HEK293 (cell line): Measurements from ENCODE around the gene EXOC3.

ENCODE experiments used
- CTCF ChIA-PET: fragments of 350-600 bp; formaldehyde crosslinking; extraction: SDS; loops from one replicate; lab custom pipeline; 2021; ENCODE audit warnings: antibody characterized with exemption; lab: Yijun Ruan, JAX
- POLR2A ChIA-PET: fragments of 300-600 bp; formaldehyde crosslinking; extraction: SDS; loops from one replicate; lab custom pipeline; 2020; ENCODE audit warnings: antibody characterized with exemption, inconsistent platforms; lab: Yijun Ruan, JAX
- H3K27ac ChIP-seq: fragments of 200-500 bp; sonication (Bioruptor generic); 2 replicates; pipeline ENCODE4 v1.5.1; 2014; ENCODE audit warnings: low read depth, low read length, control low read depth, inconsistent platforms; ENCODE audit errors: extremely low read depth
- H3K36me3 ChIP-seq, 2 experiments: fragments of 200-500 bp in 1 of 2; sonication (Bioruptor generic) in 1 of 2; 1 replicate in 1 of 2; 2 replicates in 1 of 2; pipeline ENCODE4 v1.5.1; 2014 to 2017; ENCODE audit warnings: inconsistent platforms in 2 of 2, low read length in 2 of 2; ENCODE audit not compliant: control insufficient read depth in 2 of 2, insufficient read depth in 1 of 2
- H3K4me1 ChIP-seq: fragments of 200-500 bp; sonication (Bioruptor generic); 2 replicates; pipeline ENCODE4 v1.5.1; 2014; ENCODE audit warnings: mild to moderate bottlenecking, low read length, inconsistent platforms; ENCODE audit not compliant: control insufficient read depth, insufficient read depth
- H3K4me3 ChIP-seq: 2 replicates; pipeline ENCODE4 v1.5.1; 2011; ENCODE audit warnings: low read depth, mild to moderate bottlenecking, control low read depth, low read length, moderate library complexity
- H3K9me3 ChIP-seq: fragments of 200-500 bp; sonication (Bioruptor generic); 2 replicates; pipeline ENCODE4 v1.5.1; 2014; ENCODE audit warnings: low read depth, low read length, inconsistent platforms; ENCODE audit not compliant: control insufficient read depth, insufficient read depth
- AEBP2 ChIP-seq: fragments of 450-650 bp; formaldehyde crosslinking; IDR thresholded peaks from 2 replicates; pipeline ENCODE4 v1.5.1; 2016; ENCODE audit warnings: missing biosample characterization, missing genetic modification characterization, borderline replicate concordance
- EGR2 ChIP-seq: fragments of 450-650 bp; formaldehyde crosslinking; IDR thresholded peaks from 2 replicates; pipeline ENCODE4 v1.5.1; 2016; ENCODE audit warnings: low read depth, missing biosample characterization, missing genetic modification characterization
- GLI4 ChIP-seq: fragments of 450-650 bp; formaldehyde crosslinking; IDR thresholded peaks from 2 replicates; pipeline ENCODE4 v1.5.1; 2016; ENCODE audit warnings: missing biosample characterization, missing genetic modification characterization
- TSHZ1 ChIP-seq: fragments of 450-650 bp; formaldehyde crosslinking; IDR thresholded peaks from 2 replicates; pipeline ENCODE4 v1.5.1; 2016; ENCODE audit warnings: missing biosample characterization, missing genetic modification characterization, borderline replicate concordance
- ZBTB49 ChIP-seq: fragments of 450-650 bp; formaldehyde crosslinking; IDR thresholded peaks from 2 replicates; pipeline ENCODE4 v1.5.1; 2016; ENCODE audit warnings: missing biosample characterization, missing genetic modification characterization, low read depth
- ZFHX2 ChIP-seq: fragments of 450-650 bp; formaldehyde crosslinking; conservative IDR thresholded peaks from 2 replicates; pipeline ENCODE4 v1.5.1; 2016; ENCODE audit warnings: missing biosample characterization, missing genetic modification characterization
- ZIC2 ChIP-seq: fragments of 450-650 bp; formaldehyde crosslinking; IDR thresholded peaks from 2 replicates; pipeline ENCODE4 v1.5.1; 2016; ENCODE audit warnings: missing biosample characterization, missing genetic modification characterization
- ZNF121 ChIP-seq: fragments of 450-650 bp; formaldehyde crosslinking; IDR thresholded peaks from 2 replicates; pipeline ENCODE4 v1.5.1; 2016; ENCODE audit warnings: missing biosample characterization, missing genetic modification characterization
- ZNF140 ChIP-seq: fragments of 450-650 bp; formaldehyde crosslinking; IDR thresholded peaks from 2 replicates; pipeline ENCODE4 v1.5.1; 2016; ENCODE audit warnings: missing biosample characterization, missing genetic modification characterization
- ZNF24 ChIP-seq: fragments of 450-650 bp; formaldehyde crosslinking; IDR thresholded peaks from 2 replicates; pipeline ENCODE4 v1.5.1; 2016; ENCODE audit warnings: missing biosample characterization, missing genetic modification characterization
- ZNF394 ChIP-seq: fragments of 450-650 bp; formaldehyde crosslinking; IDR thresholded peaks from 2 replicates; pipeline ENCODE4 v1.5.1; 2016; ENCODE audit warnings: missing biosample characterization, missing genetic modification characterization, mild to moderate bottlenecking, moderate library complexity, borderline replicate concordance
- ZNF416 ChIP-seq: fragments of 450-650 bp; formaldehyde crosslinking; IDR thresholded peaks from 2 replicates; pipeline ENCODE4 v1.5.1; 2016; ENCODE audit warnings: missing biosample characterization, missing genetic modification characterization
- ZNF521 ChIP-seq: fragments of 450-650 bp; formaldehyde crosslinking; IDR thresholded peaks from 2 replicates; pipeline ENCODE4 v1.5.1; 2017; ENCODE audit warnings: missing biosample characterization, mild to moderate bottlenecking, missing genetic modification characterization
- ZNF558 ChIP-seq: fragments of 450-650 bp; formaldehyde crosslinking; IDR thresholded peaks from 2 replicates; pipeline ENCODE4 v1.5.1; 2016; ENCODE audit warnings: missing biosample characterization, missing genetic modification characterization
- ZNF560 ChIP-seq: fragments of 450-650 bp; formaldehyde crosslinking; IDR thresholded peaks from 2 replicates; pipeline ENCODE4 v1.5.1; 2017; ENCODE audit warnings: missing biosample characterization, missing genetic modification characterization, borderline replicate concordance
- ZNF600 ChIP-seq: fragments of 450-650 bp; formaldehyde crosslinking; IDR thresholded peaks from 2 replicates; pipeline ENCODE4 v1.5.1; 2016; ENCODE audit warnings: missing biosample characterization, missing genetic modification characterization
- ZNF621 ChIP-seq: fragments of 450-650 bp; formaldehyde crosslinking; IDR thresholded peaks from 2 replicates; pipeline ENCODE4 v1.5.1; 2017; ENCODE audit warnings: missing biosample characterization, missing genetic modification characterization
- ZNF654 ChIP-seq: fragments of 450-650 bp; formaldehyde crosslinking; IDR thresholded peaks from 2 replicates; pipeline ENCODE4 v1.5.1; 2016; ENCODE audit warnings: low read depth, missing biosample characterization, missing genetic modification characterization
- ZNF658 ChIP-seq: fragments of 450-650 bp; formaldehyde crosslinking; IDR thresholded peaks from 2 replicates; pipeline ENCODE4; 2016; ENCODE audit warnings: missing biosample characterization, missing genetic modification characterization
- ZNF707 ChIP-seq: fragments of 450-650 bp; formaldehyde crosslinking; IDR thresholded peaks from 2 replicates; pipeline ENCODE4 v1.5.1; 2016; ENCODE audit warnings: missing biosample characterization, missing genetic modification characterization

The EXOC3 gene

GRCh38 chr5:429453-430188, 13.4 kb upstream of the EXOC3 start:
- ChIA-PET POLR2A (no interaction called here), CTCF (interaction anchor here (0.6 to 7.3 kb wide), 11 partner anchors 12 to 737 kb away, joined by 3 to 137 read pairs (median 3); partner anchors contain the start of gene AHRR)
- Histone ChIP-seq H3K36me3 (peaks cover 0 to 50% of the 10 kb centered on the region in 2 experiments; a peak in 2 of 3 replicates), H3K27ac (no peak overlapping the region), H3K9me3 (no peaks in the 10 kb centered on the region), H3K4me1 (0 out of 2 replicates have a peak, but pooled peaks cover 2% of the 10 kb centered on the region), H3K4me3 (no peak overlapping the region)
- TF ChIP-seq ZNF621 (tag by site-specific recombination) (no peak), ZFHX2 (tag by site-specific recombination) (peak; percentile 76), EGR2 (peak; percentile 52; the same call in 1 of the 2 replicates), ZNF394 (tag by site-specific recombination) (no peak), ZIC2 (tag by site-specific recombination) (peak; percentile 25; the same call in 1 of the 2 replicates), ZNF24 (tag by site-specific recombination) (no peak), ZNF121 (0 out of 2 replicates have a peak, but pooled peaks have one; percentile 26), ZNF600 (tag by site-specific recombination) (0 out of 2 replicates have a peak, but pooled peaks have one; percentile 41)

- 0 out of 2 replicates have a peak, but pooled peaks cover 2% of the 10 kb centered on the region for H3K4me1 ChIP-seq
- CTCF ChIA-PET: interaction anchor here (0.6 to 7.3 kb wide), 19 partner anchors 13 to 737 kb away, joined by 3 to 137 read pairs (median 5); partner anchors contain the start of gene AHRR
- H3K36me3 ChIP-seq: peaks cover 0 to 47% of the 10 kb centered on the region in 2 experiments; a peak in 2 of 3 replicates
- TF ChIP-seq ZNF707 (tag by site-specific recombination) (no peak), ZNF658 (tag by site-specific recombination) (no peak), GLI4 (tag by site-specific recombination) (no peak), ZNF558 (tag by site-specific recombination) (no peak)
- TF ChIP-seq, all 188 proteins: peak for 0
- H3K27ac ChIP-seq: no peak overlapping the region
- H3K9me3 ChIP-seq: no peaks in the 10 kb centered on the region
- POLR2A ChIA-PET: interaction anchor here (0.8 kb wide), 1 partner anchor 113 kb away, joined by 3 read pairs; no protein-coding TSS in a partner anchor
- H3K4me3 ChIP-seq: no peak overlapping the region
Measured at GRCh38 chr5:430214-430925, 12.6 kb upstream of the EXOC3 start.

- no peak overlapping the region for H3K27ac ChIP-seq
- POLR2A ChIA-PET: interaction anchor here (0.6 to 0.8 kb wide), 2 partner anchors 12 to 114 kb away, joined by 3 read pairs; partner anchors contain the start of gene EXOC3
- TF ChIP-seq TSHZ1 (no peak), ZNF560 (tag by site-specific recombination) (no peak), ZNF416 (tag by site-specific recombination) (no peak), ZNF140 (tag by site-specific recombination) (no peak), ZNF654 (peak; percentile 40), ZNF521 (tag by site-specific recombination) (no peak), AEBP2 (no peak), ZBTB49 (no peak)
Measured at GRCh38 chr5:431001-431710, 11.8 kb upstream of the EXOC3 start.

More at GRCh38 chr5:431001-431710, 11.8 kb upstream of the EXOC3 start:
- Histone ChIP-seq H3K4me3 (no peak overlapping the region), H3K9me3 (no peaks in the 10 kb centered on the region), H3K36me3 (peaks cover 0 to 47% of the 10 kb centered on the region in 2 experiments; a peak in 2 of 3 replicates), H3K4me1 (no peaks in the 10 kb centered on the region)
- CTCF ChIA-PET: interaction anchor here (0.6 to 7.3 kb wide), 23 partner anchors 9 to 493 kb away, joined by 3 to 137 read pairs (median 5); partner anchors contain the start of gene AHRR
